Renal cortex interstitium (tissue), 11 donors: ENCODE data around the gene AIG1. TPM values are rescaled to one million over a fixed set of nuclear protein-coding genes. Genes with fewer than 3 reads are reported as not detected.

ENCODE experiments used
- DNase-seq, 11 donors: peaks; one replicate each; pipeline ENCODE4 v3.0.0-alpha.2; 2013; ENCODE audit warnings: low read depth in 9 of 11, low spot score in 4 of 11; ENCODE audit errors: extremely low read depth in 1 of 11
- polyA plus RNA-seq, 3 donors: library from polyadenylated mRNA; unstranded; fragments of 120-200 nt; gene quantifications; one replicate each; pipeline ENCODE4 v1.2.1, GENCODE V29; 2013; ENCODE audit not compliant: insufficient read length in 3 of 3

The AIG1 gene
- polyA plus RNA-seq, 3 donors = 96.4 to 110 (median 103) TPM

GRCh38 chr6:143356101-143356880 is 295.6 kb downstream of the AIG1 start:
- DNase-seq = no peak

GRCh38 chr6:143357152-143357551 is 296.5 kb downstream of the AIG1 start:
- no peak for DNase-seq

- peak in 8 of 11 donors; percentile 20 to 48 (median 30) for DNase-seq
Observed at GRCh38 chr6:143357561-143358255, 297.0 kb downstream of the AIG1 start.

GRCh38 chr6:143361536-143362191 is 301.0 kb downstream of the AIG1 start:
- DNase-seq = no peak

GRCh38 chr6:143362192-143362558 is 301.5 kb downstream of the AIG1 start:
- DNase-seq = no peak

- DNase-seq = no peak
Observed at GRCh38 chr6:143363299-143363698, 302.6 kb downstream of the AIG1 start.

GRCh38 chr6:143368426-143368825 is 307.7 kb downstream of the AIG1 start:
- no peak for DNase-seq

- no peak for DNase-seq
Observed at GRCh38 chr6:143369971-143370370, 309.3 kb downstream of the AIG1 start.

GRCh38 chr6:143370812-143371370 is 310.2 kb downstream of the AIG1 start:
- no peak for DNase-seq

GRCh38 chr6:143372199-143372882 is 311.7 kb downstream of the AIG1 start:
- no peak for DNase-seq

- DNase-seq = no peak
Observed at GRCh38 chr6:143374014-143374413, 313.3 kb downstream of the AIG1 start.

GRCh38 chr6:143375022-143375585 is 314.4 kb downstream of the AIG1 start:
- DNase-seq = no peak

GRCh38 chr6:143376375-143376774 is 315.7 kb downstream of the AIG1 start:
- no peak for DNase-seq

GRCh38 chr6:143376861-143377260 is 316.2 kb downstream of the AIG1 start:
- no peak for DNase-seq

- DNase-seq = no peak
Observed at GRCh38 chr6:143385636-143386035, 324.9 kb downstream of the AIG1 start.

- DNase-seq = no peak
Observed at GRCh38 chr6:143390278-143390677, 329.6 kb downstream of the AIG1 start.
